ENCODE results near the gene CD68. TPM values are rescaled to one million over a fixed set of nuclear protein-coding genes. Genes with fewer than 3 reads are reported as not detected.
A peak's percentile ranks its signal among the peaks of the same experiment; 100 is the strongest.

The CD68 gene
- total RNA-seq, 4 donors from 2014 or later: 3.8 to 102 (median 35.1) TPM

DNA sequence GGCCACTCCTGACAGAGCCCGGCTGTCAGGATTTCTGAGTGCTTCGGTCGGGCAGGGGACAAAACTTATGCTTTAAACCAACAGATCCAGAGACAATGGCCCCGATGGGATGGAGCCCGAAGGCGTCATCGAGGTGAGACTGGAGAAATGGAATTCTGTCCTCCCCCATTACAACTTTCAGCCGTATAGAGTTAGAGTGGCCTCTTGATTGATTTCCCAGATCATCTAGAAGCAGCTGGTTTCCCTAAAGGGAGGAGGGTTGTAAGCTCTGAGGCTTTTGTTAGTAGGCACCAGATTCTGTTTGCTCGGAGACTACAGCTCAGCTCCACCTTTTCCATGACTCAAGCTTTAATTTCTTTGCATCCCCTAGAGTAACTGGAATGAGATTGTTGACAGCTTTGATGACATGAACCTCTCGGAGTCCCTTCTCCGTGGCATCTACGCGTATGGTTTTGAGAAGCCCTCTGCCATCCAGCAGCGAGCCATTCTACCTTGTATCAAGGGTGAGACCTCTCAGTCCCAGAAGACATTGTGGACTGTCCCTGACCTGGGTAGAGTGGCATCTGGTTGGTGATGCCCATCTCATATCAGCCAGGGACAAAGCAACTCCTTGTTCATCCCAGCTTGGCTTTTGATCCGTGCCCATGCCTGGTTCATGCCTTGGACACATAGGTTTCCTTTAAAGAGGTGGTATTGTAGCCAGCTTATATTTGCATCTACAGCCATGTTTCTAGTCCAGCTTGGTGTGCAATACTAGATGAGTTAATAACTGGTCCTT lies 5.1 kb upstream of the CD68 start:
- 19 to 20% methylated on average over 7 to 15 of the region's 15 CpGs for WGBS, 2 donors (ENCODE audit: low coverage in 1 of 2)
- peak overlapping the region; percentile 96 to 100 (median 99) for H3K27ac ChIP-seq
- H3K36me3 ChIP-seq: peaks cover 0 to 59% (median 26%) of the 10 kb centered on the region in 4 donors
- peaks cover 16 to 53% (median 32%) of the 10 kb centered on the region in 4 donors for H3K4me1 ChIP-seq
- H3K27me3 ChIP-seq: no peaks in the 10 kb centered on the region
- in situ Hi-C loops (cut with MboI; ENCODE audit: low pct_ligation_motif_present in 1 of 4, low pct_unique_long_range_greater_than_20kb in 1 of 4, low sequenced_read_pairs in 3 of 4) (no loop called here), intact Hi-C loops (cut with DNase I; ENCODE audit: low total_unique reads) (no loop called here)
- H3K9me3 ChIP-seq: no peaks in the 10 kb centered on the region
- TF ChIP-seq, protein P1, sequence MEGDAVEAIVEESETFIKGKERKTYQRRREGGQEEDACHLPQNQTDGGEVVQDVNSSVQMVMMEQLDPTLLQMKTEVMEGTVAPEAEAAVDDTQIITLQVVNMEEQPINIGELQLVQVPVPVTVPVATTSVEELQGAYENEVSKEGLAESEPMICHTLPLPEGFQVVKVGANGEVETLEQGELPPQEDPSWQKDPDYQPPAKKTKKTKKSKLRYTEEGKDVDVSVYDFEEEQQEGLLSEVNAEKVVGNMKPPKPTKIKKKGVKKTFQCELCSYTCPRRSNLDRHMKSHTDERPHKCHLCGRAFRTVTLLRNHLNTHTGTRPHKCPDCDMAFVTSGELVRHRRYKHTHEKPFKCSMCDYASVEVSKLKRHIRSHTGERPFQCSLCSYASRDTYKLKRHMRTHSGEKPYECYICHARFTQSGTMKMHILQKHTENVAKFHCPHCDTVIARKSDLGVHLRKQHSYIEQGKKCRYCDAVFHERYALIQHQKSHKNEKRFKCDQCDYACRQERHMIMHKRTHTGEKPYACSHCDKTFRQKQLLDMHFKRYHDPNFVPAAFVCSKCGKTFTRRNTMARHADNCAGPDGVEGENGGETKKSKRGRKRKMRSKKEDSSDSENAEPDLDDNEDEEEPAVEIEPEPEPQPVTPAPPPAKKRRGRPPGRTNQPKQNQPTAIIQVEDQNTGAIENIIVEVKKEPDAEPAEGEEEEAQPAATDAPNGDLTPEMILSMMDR (IDR thresholded peaks at IDR 0.05): no peak
- TF ChIP-seq POLR2A (IDR thresholded peaks at IDR 0.05): no peak
- no peak for TF ChIP-seq POLR2AphosphoS5 (IDR thresholded peaks at IDR 0.05)
- no peak for TF ChIP-seq EP300 (IDR thresholded peaks at IDR 0.05; ENCODE audit: low read depth)
- peak overlapping the region; percentile 89 to 100 (median 94) for H3K4me3 ChIP-seq
- no peak for DNase-seq

DNA sequence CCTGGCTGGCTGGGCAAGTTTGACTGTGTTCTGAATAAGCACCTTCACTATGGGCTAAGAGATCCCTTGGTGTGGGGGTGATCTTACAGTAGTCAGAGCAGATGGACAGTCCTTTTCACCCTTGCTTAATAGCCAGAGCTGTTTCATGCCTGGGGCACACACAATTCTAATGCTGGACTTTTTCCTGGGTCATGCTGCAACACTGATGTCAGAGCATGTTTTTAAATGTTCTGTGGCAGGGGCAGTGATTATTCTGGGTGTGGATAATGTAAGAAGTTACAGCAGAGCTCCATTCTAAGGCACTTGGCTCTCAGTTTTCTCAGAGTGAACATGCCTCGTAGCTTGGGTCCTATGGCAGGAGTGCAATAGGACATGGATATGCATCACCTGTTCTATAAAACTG lies 4.0 kb upstream of the CD68 start:
- intact Hi-C loops (cut with DNase I; ENCODE audit: low total_unique reads) (no loop called here), in situ Hi-C loops (cut with MboI; ENCODE audit: low pct_ligation_motif_present in 1 of 4, low pct_unique_long_range_greater_than_20kb in 1 of 4, low sequenced_read_pairs in 3 of 4) (no loop called here)
- peak in 1 of 3 donors; percentile 13 for TF ChIP-seq POLR2AphosphoS5 (IDR thresholded peaks at IDR 0.05)
- no peak for TF ChIP-seq POLR2A (IDR thresholded peaks at IDR 0.05)
- H3K4me1 ChIP-seq: peaks cover 27 to 64% (median 41%) of the 10 kb centered on the region in 4 donors
- no peak for DNase-seq
- 54% methylated on average over 1 of the region's 1 CpG; no CpG with 5 or more reads in 1 of the 2 donors for WGBS, 2 donors (ENCODE audit: low coverage in 1 of 2)
- H3K36me3 ChIP-seq: peaks cover 0 to 55% (median 26%) of the 10 kb centered on the region in 4 donors
- no peak overlapping the region for H3K4me3 ChIP-seq
- no peaks in the 10 kb centered on the region for H3K27me3 ChIP-seq
- H3K27ac ChIP-seq: peak overlapping the region in 3 of 4 donors; percentile 19 to 99 (median 99)
- no peaks in the 10 kb centered on the region for H3K9me3 ChIP-seq

DNA sequence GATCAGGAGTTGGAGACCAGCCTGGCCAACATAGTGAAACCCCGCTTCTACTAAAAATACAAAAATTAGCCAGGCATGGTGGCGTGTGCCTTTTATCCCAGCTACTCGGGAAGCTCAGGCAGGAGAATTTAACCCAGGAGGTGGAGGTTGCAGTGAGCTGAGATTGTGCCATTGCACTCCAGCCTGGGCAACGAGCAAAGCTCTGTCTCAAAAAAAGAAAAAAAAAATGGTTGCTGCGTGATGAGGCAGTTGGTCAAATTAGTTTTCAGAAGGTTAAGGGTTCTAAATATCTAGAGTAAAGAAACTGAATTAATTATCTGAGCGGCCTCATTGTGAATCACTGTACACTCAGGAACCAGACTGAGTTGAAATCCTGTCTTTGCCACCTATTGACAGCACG lies 3.5 kb upstream of the CD68 start:
- DNase-seq: no peak
- TF ChIP-seq POLR2AphosphoS5 (IDR thresholded peaks at IDR 0.05) (no peak), EP300 (IDR thresholded peaks at IDR 0.05; ENCODE audit: low read depth) (no peak), POLR2A (IDR thresholded peaks at IDR 0.05) (no peak)
- TF ChIP-seq, protein P1 (IDR thresholded peaks at IDR 0.05): no peak
- H3K27me3 ChIP-seq: no peaks in the 10 kb centered on the region
- WGBS, 2 donors (ENCODE audit: low coverage in 1 of 2): 60 to 71% methylated on average over 4 to 7 of the region's 7 CpGs
- no peak overlapping the region for H3K4me3 ChIP-seq
- peak overlapping the region in 1 of 4 donors; percentile 99 for H3K27ac ChIP-seq
- intact Hi-C loops (cut with DNase I; ENCODE audit: low total_unique reads) (no loop called here), in situ Hi-C loops (cut with MboI; ENCODE audit: low pct_ligation_motif_present in 1 of 4, low pct_unique_long_range_greater_than_20kb in 1 of 4, low sequenced_read_pairs in 3 of 4) (no loop called here)
- peaks cover 0 to 50% (median 26%) of the 10 kb centered on the region in 4 donors for H3K36me3 ChIP-seq
- H3K9me3 ChIP-seq: no peaks in the 10 kb centered on the region
- H3K4me1 ChIP-seq: peaks cover 30 to 69% (median 41%) of the 10 kb centered on the region in 4 donors

DNA sequence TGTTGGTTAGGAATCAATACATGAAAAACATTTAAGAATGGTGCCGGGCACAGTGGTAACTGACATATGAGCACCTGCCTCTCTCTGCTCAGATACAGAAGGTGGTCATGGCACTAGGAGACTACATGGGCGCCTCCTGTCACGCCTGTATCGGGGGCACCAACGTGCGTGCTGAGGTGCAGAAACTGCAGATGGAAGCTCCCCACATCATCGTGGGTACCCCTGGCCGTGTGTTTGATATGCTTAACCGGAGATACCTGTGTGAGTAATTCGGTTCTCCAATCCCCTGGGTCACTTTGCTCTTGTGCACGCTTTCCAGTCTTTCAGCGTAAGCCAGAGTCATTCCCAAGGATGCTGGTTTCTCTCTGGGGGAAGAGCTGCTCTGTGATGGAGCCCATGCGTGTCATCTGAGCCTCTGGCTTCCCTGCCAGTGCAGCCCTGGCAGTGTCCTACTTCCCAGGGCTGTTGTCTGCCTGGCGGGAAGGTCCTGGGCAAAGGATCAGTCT lies 3.0 kb upstream of the CD68 start:
- no peaks in the 10 kb centered on the region for H3K27me3 ChIP-seq
- no peak overlapping the region for H3K4me3 ChIP-seq
- peaks cover 0 to 46% (median 25%) of the 10 kb centered on the region in 4 donors for H3K36me3 ChIP-seq
- TF ChIP-seq POLR2AphosphoS5 (IDR thresholded peaks at IDR 0.05) (peak in 1 of 3 donors; percentile 45), EP300 (IDR thresholded peaks at IDR 0.05; ENCODE audit: low read depth) (no peak)
- no peaks in the 10 kb centered on the region for H3K9me3 ChIP-seq
- no peak for DNase-seq
- intact Hi-C loops (cut with DNase I; ENCODE audit: low total_unique reads): no loop called here
- no peak overlapping the region for H3K27ac ChIP-seq
- peaks cover 35 to 68% (median 41%) of the 10 kb centered on the region in 4 donors for H3K4me1 ChIP-seq
- WGBS, 2 donors (ENCODE audit: low coverage in 1 of 2): 81% methylated on average over 14 of the region's 14 CpGs; no CpG with 5 or more reads in 1 of the 2 donors
- in situ Hi-C loops (cut with MboI; ENCODE audit: low pct_ligation_motif_present in 1 of 4, low pct_unique_long_range_greater_than_20kb in 1 of 4, low sequenced_read_pairs in 3 of 4): no loop called here
